ENCODE data around the gene DYNC1H1.
"Not testable (repeated sequence)": the region's sequence is repeated elsewhere in the genome, so short reads cannot be mapped to it uniquely, and the experiment has no call there.

- not testable (repeated sequence) for TF ChIP-seq CTCF, POLR2A (IDR thresholded peaks at IDR 0.05)
Measured at GRCh38 chr14:102078361-102078791, 114.0 kb downstream of the DYNC1H1 start.

Measured in adrenal gland (tissue), 5 donors.